K562 (cell line): ENCODE results near the gene PRKCB. TPM values are rescaled to one million over a fixed set of nuclear protein-coding genes. Genes with fewer than 3 reads are reported as not detected.

Experiments used
- AFF1 ChIP-seq, 2 experiments: fragments of 450-650 bp; IDR thresholded peaks; 2 replicates each; pipeline ENCODE4 v1.6.1; 2018; ENCODE audit warnings: mild to moderate bottlenecking in 2 of 2, low read depth in 1 of 2; ENCODE audit not compliant: partially characterized antibody in 2 of 2
- DDX20 ChIP-seq: fragments of 450-650 bp; IDR thresholded peaks from 2 replicates; pipeline ENCODE4 v1.6.1; 2016; ENCODE audit warnings: missing genetic modification characterization, low read depth, mild to moderate bottlenecking, missing compliant biosample characterization, moderate library complexity
- ELF1 ChIP-seq: fragments of 200-800 bp; sonication (Bioruptor generic); IDR thresholded peaks from 2 replicates; pipeline ENCODE4 v1.6.1; 2016; ENCODE audit warnings: missing genetic modification characterization, missing compliant biosample characterization
- GMEB1 ChIP-seq: fragments of 250-450 bp; sonication (Bioruptor Pico); IDR thresholded peaks from 2 replicates; pipeline ENCODE4 v1.4.0; 2020; ENCODE audit warnings: mild to moderate bottlenecking
- KDM2B ChIP-seq: fragments of 250-450 bp; sonication (Bioruptor Pico); IDR thresholded peaks from 2 replicates; pipeline ENCODE4 v1.8.0; 2021; ENCODE audit warnings: mild to moderate bottlenecking, moderate library complexity
- MTA1 ChIP-seq: fragments of 450-650 bp; IDR thresholded peaks from 2 replicates; pipeline ENCODE4 v1.6.1; 2017; ENCODE audit warnings: borderline replicate concordance
- NFIX ChIP-seq: fragments of 250-450 bp; sonication (Bioruptor Pico); IDR thresholded peaks from 2 replicates; pipeline ENCODE4 v1.4.0; 2020; ENCODE audit warnings: low read depth, mild to moderate bottlenecking, moderate library complexity
- PBX2 ChIP-seq, 2 experiments: IDR thresholded peaks in 1 of 2; conservative IDR thresholded peaks in 1 of 2; 2 replicates each; pipeline ENCODE4 v1.6.1; 2016; ENCODE audit warnings: low read depth in 2 of 2, mild to moderate bottlenecking in 1 of 2, missing compliant biosample characterization in 1 of 2, missing genetic modification characterization in 1 of 2, moderate library complexity in 1 of 2
- PPARD ChIP-seq: fragments of 250-450 bp; sonication (Bioruptor Pico); IDR thresholded peaks from 2 replicates; pipeline ENCODE4 v1.8.0; 2022; ENCODE audit warnings: inconsistent platforms, mild to moderate bottlenecking, moderate library complexity
- SAP30 ChIP-seq: fragments of 200-600 bp; sonication (generic); IDR thresholded peaks from 2 replicates; pipeline ENCODE4 v1.6.1; 2012; ENCODE audit warnings: borderline replicate concordance, low read depth, mild to moderate bottlenecking, moderate library complexity, low read length, control low read depth, inconsistent platforms; ENCODE audit not compliant: insufficient read depth, poor library complexity, severe bottlenecking
- TAL1 ChIP-seq: fragments of 450-650 bp; IDR thresholded peaks from 2 replicates; pipeline ENCODE4 v1.6.1; 2016; ENCODE audit warnings: mild to moderate bottlenecking
- ZBTB49 ChIP-seq: sonication (generic); formaldehyde crosslinking; IDR thresholded peaks from 2 replicates; pipeline ENCODE4 v1.8.0; 2022; ENCODE audit warnings: missing genetic modification reagents, mild to moderate bottlenecking, borderline replicate concordance
- ZKSCAN1 ChIP-seq: fragments of 150-350 bp; IDR thresholded peaks from 2 replicates; pipeline ENCODE4 v1.6.1; 2016; ENCODE audit warnings: low read depth, low read length
- ZNF174 ChIP-seq: fragments of 250-450 bp; sonication (Bioruptor Pico); IDR thresholded peaks from 2 replicates; pipeline ENCODE4 v1.4.0; 2020; ENCODE audit warnings: mild to moderate bottlenecking
- ZNF224 ChIP-seq: sonication (generic); formaldehyde crosslinking; IDR thresholded peaks from 2 replicates; pipeline ENCODE4 v1.8.0; 2022; ENCODE audit warnings: mild to moderate bottlenecking, missing genetic modification reagents
- polyA plus RNA-seq, 8 experiments: library from polyadenylated mRNA; depleted of rRNA in 4 of 8; stranded (reverse) in 5 of 8; unstranded in 3 of 8; fragments of >200 nt; fragmentation: Nextera tagmentation in 2 of 8; fragmentation: Illumina TruSeq in 1 of 8; extraction: Ambion mirVana in 2 of 8; extraction: Trizol in 1 of 8; gene quantifications; 2 replicates each; pipeline versions ENCODE4 v1.2.1 to v1.2.3, GENCODE V29; 2011 to 2014; ENCODE audit warnings: inconsistent platforms in 1 of 8, missing spikeins in 1 of 8
- total RNA-seq, 7 experiments: library from RNA; depleted of rRNA in 6 of 7; stranded (reverse); fragments of >200 nt in 6 of 7; fragmentation: Illumina TruSeq in 2 of 7; extraction: Trizol in 2 of 7; gene quantifications; 2 replicates each; pipeline versions ENCODE4 v1.2.1 to v1.2.3, GENCODE V29; 2011 to 2021; ENCODE audit warnings: low replicate concordance in 1 of 7

Gene PRKCB
- total and polyA plus RNA-seq, 9 of the 15 experiments (the other 6 are each of a cell fraction or from before 2014, with no cell fraction given): 49.9 to 276 (median 148) TPM

GRCh38 chr16:24135624-24136565 lies 300.1 kb downstream of the PRKCB start (continued):
- no peak for TF ChIP-seq SAP30
- no peak for TF ChIP-seq ZNF224
- TF ChIP-seq TAL1: peak; percentile 99
- TF ChIP-seq KDM2B (CRISPR knock-in tag): no peak
- TF ChIP-seq ZKSCAN1: no peak
- no peak for TF ChIP-seq DDX20 (tag)
- TF ChIP-seq PBX2 (CRISPR knock-in tag; IDR thresholded peaks at IDR 0.05; ENCODE audit: low read depth): no peak
- TF ChIP-seq PBX2 (tag; conservative IDR thresholded peaks at IDR 0.05; ENCODE audit: low read depth): peak; percentile 44; the same call in 1 of the 2 replicates
- no peak for TF ChIP-seq NFIX (CRISPR knock-in tag)
- no peak for TF ChIP-seq PPARD
- TF ChIP-seq AFF1 (IDR thresholded peaks at IDR 0.05; ENCODE audit: low read depth in 1 of 2, partially characterized antibody in 2 of 2): peak; percentile 52 to 94
- TF ChIP-seq GMEB1 (CRISPR knock-in tag): no peak
- TF ChIP-seq MTA1: peak; percentile 95
- TF ChIP-seq ZBTB49 (CRISPR knock-in tag): no peak
- peak; percentile 66 for TF ChIP-seq ELF1 (tag)
- TF ChIP-seq ZNF174 (CRISPR knock-in tag): no peak
